Globus pallidus (tissue), 1 donor: ENCODE measurements around the gene TCF19.

Source experiments
- DNase-seq: peaks from one replicate; pipeline ENCODE4 v3.0.0-alpha.2; 2015; ENCODE audit warnings: low spot score

TCF19 gene, protein sequence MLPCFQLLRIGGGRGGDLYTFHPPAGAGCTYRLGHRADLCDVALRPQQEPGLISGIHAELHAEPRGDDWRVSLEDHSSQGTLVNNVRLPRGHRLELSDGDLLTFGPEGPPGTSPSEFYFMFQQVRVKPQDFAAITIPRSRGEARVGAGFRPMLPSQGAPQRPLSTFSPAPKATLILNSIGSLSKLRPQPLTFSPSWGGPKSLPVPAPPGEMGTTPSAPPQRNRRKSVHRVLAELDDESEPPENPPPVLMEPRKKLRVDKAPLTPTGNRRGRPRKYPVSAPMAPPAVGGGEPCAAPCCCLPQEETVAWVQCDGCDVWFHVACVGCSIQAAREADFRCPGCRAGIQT

DNA sequence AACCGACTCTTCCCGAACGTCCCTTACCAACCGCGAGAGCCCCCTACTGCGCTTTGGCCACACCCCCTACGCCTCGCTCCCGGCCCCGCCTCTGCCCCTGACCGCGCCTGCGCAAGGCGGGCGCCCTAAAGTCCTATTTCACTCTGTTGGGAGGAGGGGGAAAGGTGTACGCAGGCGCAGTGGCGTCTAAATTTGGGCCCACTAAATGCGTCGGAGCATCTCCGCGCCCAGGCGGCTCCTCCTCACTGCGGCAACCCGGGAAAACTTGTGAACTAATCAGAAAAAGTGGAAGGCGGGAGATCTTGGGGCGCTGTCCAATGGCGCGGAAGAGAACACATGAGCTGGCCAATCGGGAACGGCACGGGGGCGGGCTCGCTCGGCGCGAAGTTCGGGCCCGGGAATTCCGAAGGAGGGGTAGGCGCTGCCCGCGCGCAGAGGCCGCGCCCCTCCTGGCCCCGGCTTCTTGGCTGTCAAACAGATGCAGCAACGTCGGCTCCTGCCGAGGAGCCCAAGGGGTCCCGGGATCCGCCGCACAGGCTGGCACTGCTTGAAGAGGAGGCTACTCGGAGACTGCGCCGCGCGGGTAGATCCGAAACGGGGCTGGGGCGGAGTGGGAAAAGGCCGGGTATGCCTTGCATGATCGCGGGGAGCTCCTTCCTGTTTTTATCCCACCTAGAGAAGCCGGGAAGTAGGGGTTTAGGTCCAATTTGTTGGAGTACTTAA lies at the start of gene TCF19:
TSS of gene TCF19 (plus strand) at position 450 of the 723 bp plus-strand sequence. CDS start 881 bp downstream, outside the sequence.
- DNase-seq: peak; percentile 98

DNA sequence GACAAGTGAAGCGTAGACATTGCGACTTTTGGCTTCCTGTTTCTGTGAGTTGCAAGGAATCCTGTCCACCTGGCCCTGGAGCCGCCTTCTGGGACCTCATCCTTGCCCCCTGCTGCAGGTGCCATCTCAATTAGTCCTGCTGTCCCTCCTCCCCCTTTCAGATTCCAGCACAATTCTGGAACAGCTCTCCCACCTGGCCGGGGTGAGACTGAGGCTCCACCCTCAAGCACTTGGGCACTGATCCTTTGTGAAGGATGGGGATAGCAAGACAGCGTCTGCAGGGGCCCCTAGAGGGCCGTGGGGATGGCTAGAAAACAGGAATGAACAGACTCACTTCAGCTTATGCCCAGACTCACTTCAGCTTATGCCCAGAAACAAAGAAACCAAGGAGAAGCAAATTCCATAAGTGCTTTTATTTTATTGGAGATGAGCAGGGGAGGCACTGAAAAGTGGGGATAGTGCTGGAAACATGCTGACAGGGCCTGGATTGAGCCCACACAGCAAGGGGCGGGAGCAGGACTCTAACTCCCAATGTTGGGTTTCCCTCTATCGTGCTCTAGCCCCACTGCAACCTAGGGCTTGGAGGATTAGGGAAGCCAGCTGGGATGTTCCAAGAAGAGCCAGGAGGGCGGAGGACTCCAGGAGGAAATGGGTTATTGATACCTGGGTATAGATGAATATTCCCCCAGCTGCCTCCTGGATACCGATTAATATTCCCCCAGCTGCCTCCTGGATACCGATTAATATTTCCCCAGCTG lies 47.4 kb upstream of the TCF19 start:
- DNase-seq: no peak

DNA sequence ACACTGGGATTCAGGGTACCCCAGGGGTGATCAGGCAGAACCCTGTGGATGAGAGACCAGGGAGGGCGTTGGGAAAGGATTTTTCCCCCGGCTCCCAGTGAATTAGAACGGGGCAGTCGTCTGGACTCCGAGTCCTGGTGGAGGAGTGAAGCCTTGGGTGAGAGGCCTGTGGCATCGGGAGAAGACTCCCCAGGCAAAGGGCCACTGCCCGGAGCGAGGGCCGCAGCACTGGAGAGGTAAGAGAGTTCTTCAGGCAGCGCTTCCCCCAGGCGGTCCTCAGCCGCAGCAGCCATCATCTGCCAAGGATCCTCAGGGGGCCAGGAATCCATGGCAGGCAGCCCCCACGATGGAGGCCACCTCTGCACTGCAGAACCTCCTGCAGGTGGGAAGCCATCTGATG lies 46.7 kb upstream of the TCF19 start:
- DNase-seq: no peak

DNA sequence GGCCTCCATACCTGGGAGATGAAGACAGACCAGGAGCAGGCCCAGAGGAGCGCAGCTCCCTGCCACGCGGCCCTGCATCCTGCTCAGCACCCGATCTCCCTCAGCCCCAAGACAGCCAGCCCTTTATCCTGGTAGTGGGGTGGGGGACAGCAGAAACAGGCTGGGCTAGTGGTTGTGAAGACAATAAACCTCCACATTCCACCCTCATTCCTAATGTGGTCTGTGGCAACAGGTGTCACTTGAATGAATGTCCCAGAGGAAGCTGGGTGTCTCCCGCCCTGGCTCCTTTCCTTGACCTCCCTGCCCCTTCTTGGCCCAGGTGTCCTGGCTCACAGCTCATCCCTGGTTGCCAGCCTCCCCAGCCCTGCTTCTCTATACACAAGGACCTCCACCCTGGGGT lies 45.9 kb upstream of the TCF19 start, which contains the start of gene C6orf15:
TSS of gene C6orf15 (minus strand) at position 98 of the 400 bp plus-strand sequence. CDS start at position 78, 20 bp downstream.
- no peak for DNase-seq

DNA sequence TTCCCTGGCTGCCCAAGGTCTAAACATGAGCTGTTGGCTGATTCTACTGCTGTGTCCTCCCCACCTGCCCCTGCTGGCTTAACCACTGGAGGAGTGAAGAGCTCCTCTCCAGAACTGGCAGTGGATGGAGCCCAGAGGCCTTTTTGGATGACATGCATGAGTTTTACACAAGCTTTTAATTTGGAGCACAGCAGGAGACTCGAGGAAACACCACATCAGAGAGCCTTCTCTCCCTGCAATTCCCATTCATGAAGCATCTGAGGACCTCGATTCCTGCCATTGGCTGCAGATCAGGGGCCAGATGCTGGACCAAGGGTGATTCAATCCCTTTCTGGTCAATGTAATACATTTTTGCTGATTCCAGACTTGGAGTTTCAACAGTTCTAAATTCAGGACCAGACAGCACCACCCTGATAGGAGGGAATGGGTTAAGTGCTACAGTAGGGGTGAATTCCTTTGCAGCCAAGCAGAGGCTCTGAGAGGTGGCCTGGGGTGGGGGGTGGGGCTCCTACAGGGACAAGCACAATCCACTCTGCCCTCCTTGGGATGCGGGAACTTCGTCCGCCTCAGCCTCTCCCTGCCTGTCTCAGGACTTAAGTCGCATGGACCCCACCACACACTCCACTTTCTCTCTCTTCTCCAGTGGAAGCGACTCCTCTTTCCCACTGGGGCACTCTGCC lies 44.4 kb upstream of the TCF19 start:
- DNase-seq: no peak

DNA sequence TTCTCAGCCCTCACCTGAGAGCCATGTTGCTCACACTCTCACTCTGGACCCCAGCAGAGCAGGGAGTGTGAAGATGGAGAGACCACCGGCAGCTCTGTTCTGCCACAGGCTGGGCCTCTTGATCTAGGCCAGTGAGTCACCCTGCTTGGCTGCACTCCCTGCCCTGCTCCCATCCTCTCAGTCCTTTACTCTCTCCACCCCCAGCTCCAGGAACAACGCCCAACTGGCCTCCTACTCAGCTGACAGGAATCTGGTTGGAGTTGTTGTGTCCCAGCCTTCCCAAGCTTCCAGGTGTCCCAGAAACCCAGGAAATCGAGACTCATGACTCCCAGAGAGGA lies 43.9 kb upstream of the TCF19 start, which contains the start of gene PSORS1C1:
TSS of gene PSORS1C1 (plus strand) at position 260 of the 338 bp plus-strand sequence. CDS start 14,833 bp downstream, outside the sequence.
- peak; percentile 46 for DNase-seq

DNA sequence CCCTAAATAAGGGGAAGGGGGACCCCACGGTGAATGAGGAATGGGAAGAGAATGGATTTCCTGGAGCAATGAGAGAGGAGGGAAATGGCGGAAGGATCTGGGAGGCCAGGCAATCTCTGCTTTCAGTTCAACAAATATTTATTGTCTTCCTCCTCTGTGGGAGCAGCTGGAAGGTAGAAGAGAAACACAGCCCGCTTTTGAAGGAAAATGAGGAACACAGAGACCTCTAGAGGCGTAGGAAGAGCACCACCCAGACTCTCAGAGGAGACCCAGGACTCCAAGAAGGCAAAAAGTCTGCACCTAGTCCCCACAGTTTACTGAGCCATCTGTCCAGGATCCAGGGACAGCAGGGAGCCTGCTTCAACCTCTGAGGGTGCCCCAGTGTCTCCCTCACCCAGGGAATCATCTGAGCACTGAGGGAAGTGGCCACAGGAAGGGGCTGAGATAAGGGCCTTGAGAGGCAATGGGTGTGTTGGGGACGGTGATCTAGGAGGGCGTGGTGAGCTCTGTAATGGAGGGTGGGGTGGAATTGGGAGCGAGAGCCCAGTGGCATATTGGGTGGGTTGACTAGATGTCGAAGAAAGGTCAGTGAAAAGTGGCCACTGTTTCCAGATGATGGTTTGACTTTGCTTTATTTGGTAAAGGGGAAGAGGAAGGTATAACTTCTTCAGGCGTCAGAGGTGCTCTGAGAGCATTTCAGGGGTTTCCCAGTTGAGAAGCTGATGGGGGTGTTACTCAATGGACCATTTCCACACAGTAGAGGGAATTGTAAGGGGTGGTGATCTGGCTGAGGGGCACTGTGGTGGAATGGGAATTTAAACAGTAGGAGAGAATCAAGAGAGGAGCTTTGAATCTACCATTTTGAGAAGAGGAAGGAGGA lies 43.2 kb upstream of the TCF19 start:
- DNase-seq: peak; percentile 68

DNA sequence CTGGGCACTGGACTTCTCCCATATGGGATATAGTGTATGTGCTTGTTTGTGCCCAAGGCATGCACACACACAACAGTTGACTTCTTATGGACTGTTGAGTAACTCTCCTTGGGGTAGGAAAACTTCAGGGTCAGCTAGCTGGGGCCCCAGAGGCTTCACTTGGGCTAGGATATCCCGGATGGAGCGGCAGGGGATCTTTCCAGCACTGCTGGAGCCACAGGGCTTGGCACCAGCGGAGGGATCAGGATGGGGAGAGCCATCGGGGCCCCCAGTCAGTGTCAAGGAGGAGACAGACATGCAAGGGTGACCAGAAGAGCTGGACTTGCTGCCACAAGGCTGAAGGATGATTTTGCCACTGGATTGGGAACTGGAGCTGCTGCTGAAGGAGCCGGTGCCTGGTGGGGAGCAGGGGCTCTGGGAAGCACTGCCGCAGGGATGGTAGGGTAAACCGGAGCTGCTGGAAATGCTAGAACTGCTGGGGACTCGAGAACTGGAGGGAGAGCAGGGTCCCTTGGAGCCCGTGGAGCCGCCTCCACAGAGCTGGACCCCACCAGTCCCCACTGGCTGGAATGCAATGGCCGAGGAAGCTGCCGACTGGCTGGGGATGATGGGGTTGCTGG lies 42.3 kb upstream of the TCF19 start:
- DNase-seq: no peak

DNA sequence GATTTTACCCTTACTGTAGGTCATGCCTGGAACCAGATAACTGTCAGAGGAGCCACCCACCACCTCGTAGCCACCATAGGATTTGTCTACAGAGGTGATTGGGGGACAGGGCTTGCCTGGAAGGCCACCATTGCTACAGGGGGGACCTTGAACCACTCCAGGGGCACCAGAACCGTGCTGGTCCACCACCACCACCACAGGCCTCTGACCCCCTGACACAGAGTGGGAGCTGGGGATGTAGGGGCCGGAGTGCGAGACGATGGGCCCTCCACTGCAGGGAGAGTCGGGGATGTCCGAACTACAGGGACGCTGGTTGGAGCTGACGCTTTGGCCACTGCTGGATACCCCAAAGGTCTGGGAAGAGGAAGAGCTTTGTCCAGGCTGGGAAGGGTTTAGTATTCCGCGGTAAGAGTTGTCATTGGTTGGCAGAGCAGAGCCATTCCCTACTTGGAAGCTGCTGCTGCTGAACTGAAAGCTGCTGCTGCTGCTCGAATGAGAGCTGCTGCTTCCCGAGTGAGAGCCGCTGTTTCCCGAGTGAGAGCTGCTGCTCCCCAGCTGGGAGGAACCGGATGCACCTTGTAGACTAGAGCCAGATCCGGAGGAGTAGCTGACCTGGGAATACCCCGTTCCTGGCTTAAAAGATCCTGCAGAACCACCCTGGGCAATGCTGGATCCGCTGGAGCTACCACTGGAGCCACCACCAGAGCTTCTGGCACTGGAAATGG lies 41.6 kb upstream of the TCF19 start:
- no peak for DNase-seq

DNA sequence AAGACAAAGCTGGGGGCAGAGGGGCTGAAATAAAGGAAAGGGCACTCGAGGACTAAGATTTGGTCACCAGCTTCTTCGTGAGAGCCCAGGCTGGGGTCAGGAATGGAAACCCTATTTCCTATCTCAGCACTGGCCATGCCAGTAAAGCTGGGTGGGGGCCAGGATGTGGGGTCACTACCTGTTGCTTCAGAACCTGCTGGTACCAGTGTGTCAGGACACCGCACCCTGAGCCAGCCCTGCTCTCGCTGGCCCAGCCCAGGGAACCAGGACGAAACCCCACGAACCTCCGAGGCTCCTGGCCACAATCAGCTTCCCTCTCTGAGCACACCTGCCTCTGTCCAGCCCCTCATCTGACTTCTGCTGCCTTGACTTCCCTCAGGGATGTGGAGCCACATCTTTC lies 40.2 kb upstream of the TCF19 start:
- DNase-seq: no peak

DNA sequence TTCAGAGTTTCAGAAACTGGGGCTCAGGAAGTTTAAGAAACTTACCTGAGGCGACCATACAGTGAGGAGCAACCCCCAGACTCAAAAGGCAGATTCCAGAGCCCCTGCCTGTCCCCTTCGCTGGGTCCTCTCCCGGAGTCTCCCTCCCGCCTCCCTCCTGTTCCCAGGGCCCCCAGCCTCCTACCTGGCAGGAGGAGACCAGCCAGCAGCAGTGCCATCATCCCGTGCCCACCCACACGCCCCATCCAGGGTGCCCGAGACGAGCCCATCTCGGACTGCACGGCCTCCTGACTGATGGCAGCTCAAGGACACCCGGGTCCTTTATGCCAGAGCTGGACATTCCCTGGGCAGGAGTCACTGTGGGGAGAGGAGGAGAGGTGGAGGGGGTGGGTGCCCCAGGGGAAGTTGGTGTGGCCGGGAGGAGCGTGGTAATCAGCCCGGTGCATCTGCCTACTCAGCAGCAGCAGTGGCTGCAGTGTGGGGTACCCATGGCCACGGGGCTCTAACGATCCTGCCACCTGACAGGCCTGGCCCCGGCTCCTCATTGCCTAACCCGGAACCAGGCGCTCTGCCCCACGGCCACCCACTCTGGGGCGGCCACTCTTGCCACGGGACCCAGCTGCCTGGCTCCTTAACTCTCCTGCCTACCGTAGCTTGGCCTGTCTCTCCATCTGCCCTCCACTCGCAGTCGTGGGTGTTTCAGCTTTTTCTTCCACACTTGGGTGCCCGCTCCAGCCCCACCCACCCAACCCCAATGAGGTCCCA lies 38.1 kb upstream of the TCF19 start, which contains the start of gene CDSN:
TSS of gene CDSN (minus strand) at position 296 of the 765 bp plus-strand sequence. CDS start at position 269, 27 bp downstream.
- DNase-seq: no peak

DNA sequence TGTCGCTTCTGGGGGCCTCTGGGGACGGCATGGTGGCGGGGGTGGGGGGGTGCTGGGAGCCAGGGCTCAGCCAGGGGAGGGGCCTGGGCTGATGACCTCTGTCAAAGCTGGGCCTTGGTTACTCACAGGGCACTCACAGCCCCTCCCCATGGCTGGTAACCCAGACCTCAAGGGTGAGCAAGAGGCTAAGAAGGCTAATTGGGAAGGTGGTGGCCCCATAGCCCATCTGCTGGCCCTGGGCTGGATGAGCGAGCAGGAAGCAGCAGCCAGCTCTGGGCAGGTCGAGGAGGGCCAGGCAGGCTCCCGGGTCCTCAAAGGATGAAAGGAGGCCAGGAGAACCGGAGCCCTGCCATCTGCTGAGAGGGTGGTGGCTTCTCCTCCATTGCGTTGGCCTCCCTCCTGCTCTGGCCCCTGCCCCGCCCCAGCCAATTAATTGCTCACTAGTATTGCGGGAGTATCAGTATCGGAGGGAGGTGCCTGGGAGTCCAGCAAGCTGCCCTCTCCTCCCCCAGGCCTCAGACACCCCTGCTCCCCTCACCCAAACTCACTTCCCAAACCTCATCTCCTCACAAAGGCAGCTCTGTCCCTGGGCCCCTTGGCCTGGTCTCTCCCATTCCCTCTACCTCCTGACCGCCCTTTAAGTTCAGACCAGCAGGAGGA lies 37.1 kb upstream of the TCF19 start:
- DNase-seq: no peak

DNA sequence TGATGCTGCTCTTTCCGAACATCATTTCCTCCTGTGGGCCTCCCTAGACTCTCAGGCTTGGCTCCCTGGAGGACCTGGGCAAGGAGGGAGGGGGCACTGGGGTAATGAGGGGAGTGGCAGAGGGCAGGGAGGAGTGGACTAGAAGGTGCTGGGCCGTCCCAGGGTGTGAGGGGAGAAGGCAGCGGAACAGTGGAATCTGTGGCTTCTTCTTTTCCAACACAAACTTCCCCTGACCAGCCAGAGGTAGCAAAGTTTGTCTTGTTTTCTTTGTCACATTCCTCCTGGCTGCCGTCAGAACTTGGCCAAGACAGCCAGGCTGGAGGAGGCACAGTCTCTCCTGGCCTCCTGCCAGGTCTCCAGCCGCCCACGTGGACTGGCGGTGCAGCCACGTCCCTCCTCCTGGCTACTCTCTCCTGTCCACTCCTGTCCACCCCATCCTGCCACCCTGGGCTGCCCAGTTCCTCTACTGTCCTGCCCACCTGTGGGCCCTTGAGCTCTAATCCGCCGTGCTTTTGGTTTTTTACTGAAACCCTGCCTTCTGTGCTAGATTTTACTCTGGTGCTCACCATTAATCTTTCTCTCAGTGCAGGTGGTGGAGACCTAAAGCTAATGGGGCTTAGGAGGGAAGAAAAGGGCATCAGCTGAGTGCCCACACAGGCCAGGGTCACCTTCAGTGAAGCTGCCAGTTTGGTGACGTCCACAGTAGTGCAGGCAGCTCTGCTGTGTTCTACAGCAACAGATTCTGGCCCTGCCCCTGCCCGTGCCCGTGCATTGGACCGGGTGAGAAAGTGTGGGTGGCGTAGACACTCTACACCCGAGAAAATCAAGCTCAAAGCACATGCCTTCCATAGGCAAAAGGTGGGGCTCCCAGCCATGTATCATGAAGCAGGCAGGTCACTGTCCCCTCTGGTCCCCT lies 35.3 kb upstream of the TCF19 start:
- DNase-seq: no peak

DNA sequence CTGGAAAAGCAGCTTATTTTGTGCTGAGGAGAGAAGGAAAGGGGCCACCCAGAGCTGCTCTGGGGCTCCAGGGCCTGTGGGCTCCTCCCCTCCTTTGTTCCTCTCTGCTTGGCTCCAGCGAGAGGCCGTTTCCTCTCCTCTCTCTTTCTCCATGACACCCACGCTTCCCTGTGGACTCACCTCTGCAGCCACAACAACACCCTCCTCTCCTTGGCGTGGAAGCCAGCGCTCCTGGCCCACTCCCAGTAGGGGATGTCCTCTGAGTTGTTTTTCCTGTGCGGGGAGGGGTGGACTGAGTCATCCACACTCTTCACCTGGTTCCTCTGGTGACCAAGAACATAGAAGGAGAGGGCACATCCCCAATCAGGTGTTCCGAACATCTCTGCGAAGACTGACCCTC lies 33.2 kb upstream of the TCF19 start:
- DNase-seq: no peak

DNA sequence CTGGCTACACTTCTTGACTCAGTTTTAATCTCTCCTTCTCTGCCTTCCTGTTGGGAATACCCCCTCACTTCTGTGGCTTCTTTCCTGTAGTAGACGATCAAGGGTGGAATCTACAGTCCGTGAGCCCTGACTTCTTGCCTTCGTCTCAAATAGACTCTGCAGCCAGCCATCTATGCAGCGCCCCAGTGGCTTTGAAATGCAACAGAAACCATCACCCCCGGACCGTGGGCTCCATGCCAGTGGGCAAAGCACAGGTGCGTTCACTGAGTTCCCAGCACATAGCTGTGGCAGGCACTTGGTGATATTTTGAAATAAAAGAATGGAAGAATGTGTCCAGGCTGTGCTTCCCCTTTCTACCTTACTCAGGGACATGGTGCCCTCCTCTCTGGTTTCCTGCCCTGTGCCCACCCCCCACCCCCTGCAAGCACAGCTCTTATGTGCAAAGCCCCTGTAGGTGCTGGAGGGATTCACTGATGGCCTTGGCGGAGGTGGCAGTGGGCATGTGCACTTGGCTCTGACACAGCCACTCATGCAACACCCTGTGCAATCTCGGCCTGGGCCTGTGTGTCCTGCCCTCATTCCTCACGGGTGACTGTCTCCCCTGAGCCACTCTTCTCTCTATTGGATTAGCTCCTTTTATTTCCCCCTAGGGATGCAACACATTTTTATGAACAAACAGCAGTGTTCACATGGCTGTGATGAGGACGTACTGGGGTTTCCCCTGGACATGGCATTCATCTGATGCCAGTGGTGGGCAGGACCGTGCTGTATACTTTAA lies 32.6 kb upstream of the TCF19 start:
- DNase-seq: no peak

DNA sequence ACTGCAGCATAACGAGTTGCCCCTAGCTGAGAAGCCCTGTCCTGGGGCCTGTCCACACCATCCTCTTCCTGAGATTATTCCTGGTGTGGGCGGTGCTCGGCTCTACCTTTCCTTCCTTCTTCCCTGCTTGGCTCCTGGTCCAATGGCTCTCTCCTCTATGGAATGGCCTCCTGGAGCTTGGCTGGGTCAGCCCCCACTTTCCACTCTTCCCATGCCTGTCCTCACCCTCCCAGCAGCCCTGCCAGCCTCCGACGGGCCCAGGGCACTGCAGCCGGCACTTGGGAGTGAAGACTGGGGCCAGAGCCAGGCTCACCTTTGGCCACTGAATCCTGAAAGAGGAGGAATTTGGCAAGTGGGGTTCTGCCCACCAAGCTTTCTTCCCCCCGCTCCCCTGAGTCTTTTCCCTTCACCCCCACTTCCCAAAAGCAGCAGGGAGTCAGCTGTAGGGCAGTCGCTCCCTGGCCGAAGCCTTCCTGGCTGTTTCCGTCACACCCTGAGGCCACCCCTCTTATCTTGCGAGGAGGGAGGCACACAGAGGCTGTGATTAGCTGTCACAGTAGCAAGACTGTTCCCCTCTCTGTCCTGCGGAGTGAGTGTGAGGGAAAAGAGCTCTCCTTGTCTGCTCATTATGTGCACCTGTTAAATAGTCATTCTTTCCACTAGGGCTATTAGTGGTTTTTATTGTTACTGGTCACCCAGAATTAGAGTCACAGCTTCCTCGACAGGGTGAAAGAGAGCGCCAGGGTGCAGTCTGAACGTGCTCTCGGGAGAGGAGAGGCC lies 31.8 kb upstream of the TCF19 start:
- no peak for DNase-seq
